ENCODE results near the gene MET.

Gene MET

DNA sequence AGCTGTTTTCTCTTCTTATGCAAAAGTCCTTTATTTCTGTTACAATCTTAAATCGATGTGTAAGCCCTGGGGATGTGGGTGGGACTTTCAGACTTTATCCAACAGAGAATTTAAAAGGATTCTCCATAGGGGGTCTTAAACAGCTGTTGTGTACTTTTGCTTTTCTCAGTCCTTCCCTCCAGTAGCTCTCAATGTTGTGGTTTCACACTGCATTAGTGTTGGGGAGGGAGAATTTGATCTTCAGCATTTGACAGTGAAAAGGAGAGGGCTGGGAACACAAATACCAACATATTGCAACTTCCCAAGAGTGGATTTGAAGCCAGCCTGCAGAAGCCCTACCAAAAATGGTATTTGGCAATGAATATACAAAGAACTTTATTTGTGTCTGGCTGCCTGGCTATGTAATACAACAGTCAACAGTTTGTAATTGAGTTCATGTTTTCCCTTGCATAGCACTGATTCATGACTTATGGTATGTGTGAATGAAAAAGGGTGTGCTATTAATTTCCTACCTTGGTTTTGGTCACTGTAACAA, 110.2 kb downstream of the MET start (continued):
- no peak for TF ChIP-seq ZNF146 (tag by site-specific recombination; IDR thresholded peaks at IDR 0.05)
- no peak for TF ChIP-seq ZNF624 (tag by site-specific recombination; IDR thresholded peaks at IDR 0.05)
- TF ChIP-seq ZFP41 (tag by site-specific recombination; IDR thresholded peaks at IDR 0.05; ENCODE audit: borderline replicate concordance) = no peak
- TF ChIP-seq, protein P1, sequence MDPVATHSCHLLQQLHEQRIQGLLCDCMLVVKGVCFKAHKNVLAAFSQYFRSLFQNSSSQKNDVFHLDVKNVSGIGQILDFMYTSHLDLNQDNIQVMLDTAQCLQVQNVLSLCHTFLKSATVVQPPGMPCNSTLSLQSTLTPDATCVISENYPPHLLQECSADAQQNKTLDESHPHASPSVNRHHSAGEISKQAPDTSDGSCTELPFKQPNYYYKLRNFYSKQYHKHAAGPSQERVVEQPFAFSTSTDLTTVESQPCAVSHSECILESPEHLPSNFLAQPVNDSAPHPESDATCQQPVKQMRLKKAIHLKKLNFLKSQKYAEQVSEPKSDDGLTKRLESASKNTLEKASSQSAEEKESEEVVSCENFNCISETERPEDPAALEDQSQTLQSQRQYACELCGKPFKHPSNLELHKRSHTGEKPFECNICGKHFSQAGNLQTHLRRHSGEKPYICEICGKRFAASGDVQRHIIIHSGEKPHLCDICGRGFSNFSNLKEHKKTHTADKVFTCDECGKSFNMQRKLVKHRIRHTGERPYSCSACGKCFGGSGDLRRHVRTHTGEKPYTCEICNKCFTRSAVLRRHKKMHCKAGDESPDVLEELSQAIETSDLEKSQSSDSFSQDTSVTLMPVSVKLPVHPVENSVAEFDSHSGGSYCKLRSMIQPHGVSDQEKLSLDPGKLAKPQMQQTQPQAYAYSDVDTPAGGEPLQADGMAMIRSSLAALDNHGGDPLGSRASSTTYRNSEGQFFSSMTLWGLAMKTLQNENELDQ (tag by site-specific recombination; IDR thresholded peaks at IDR 0.05; ENCODE audit: low read depth) = no peak
- no peak for TF ChIP-seq YY1 (tag by site-specific recombination; IDR thresholded peaks at IDR 0.05)
- no peak for TF ChIP-seq ZNF660 (tag by site-specific recombination; IDR thresholded peaks at IDR 0.05)
- TF ChIP-seq ZNF48 (tag by site-specific recombination; IDR thresholded peaks at IDR 0.05) = no peak
- TF ChIP-seq, protein P2, sequence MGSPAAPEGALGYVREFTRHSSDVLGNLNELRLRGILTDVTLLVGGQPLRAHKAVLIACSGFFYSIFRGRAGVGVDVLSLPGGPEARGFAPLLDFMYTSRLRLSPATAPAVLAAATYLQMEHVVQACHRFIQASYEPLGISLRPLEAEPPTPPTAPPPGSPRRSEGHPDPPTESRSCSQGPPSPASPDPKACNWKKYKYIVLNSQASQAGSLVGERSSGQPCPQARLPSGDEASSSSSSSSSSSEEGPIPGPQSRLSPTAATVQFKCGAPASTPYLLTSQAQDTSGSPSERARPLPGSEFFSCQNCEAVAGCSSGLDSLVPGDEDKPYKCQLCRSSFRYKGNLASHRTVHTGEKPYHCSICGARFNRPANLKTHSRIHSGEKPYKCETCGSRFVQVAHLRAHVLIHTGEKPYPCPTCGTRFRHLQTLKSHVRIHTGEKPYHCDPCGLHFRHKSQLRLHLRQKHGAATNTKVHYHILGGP (tag by site-specific recombination; IDR thresholded peaks at IDR 0.05) = no peak
- peak; percentile 75 for TF ChIP-seq GLIS1 (tag by site-specific recombination; IDR thresholded peaks at IDR 0.05)
- TF ChIP-seq SP2 (tag by site-specific recombination; IDR thresholded peaks at IDR 0.05) = no peak
- TF ChIP-seq, protein P3, sequence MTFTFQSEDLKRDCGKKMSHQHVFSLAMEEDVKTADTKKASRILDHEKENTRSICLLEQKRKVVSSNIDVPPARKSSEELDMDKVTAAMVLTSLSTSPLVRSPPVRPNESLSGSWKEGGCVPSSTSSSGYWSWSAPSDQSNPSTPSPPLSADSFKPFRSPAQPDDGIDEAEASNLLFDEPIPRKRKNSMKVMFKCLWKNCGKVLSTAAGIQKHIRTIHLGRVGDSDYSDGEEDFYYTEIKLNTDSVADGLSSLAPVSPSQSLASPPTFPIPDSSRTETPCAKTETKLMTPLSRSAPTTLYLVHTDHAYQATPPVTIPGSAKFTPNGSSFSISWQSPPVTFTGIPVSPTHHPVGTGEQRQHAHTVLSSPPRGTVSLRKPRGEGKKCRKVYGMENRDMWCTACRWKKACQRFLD (tag by site-specific recombination; IDR thresholded peaks at IDR 0.05) = no peak
- TF ChIP-seq, protein P4, sequence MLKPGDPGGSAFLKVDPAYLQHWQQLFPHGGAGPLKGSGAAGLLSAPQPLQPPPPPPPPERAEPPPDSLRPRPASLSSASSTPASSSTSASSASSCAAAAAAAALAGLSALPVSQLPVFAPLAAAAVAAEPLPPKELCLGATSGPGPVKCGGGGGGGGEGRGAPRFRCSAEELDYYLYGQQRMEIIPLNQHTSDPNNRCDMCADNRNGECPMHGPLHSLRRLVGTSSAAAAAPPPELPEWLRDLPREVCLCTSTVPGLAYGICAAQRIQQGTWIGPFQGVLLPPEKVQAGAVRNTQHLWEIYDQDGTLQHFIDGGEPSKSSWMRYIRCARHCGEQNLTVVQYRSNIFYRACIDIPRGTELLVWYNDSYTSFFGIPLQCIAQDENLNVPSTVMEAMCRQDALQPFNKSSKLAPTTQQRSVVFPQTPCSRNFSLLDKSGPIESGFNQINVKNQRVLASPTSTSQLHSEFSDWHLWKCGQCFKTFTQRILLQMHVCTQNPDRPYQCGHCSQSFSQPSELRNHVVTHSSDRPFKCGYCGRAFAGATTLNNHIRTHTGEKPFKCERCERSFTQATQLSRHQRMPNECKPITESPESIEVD (tag by site-specific recombination; IDR thresholded peaks at IDR 0.05) = peak; percentile 90
- TF ChIP-seq GLI4 (tag by site-specific recombination; IDR thresholded peaks at IDR 0.05) = no peak
- TF ChIP-seq ZNF341 (tag by site-specific recombination; IDR thresholded peaks at IDR 0.05; ENCODE audit: low read depth) = no peak
- TF ChIP-seq, protein P5, sequence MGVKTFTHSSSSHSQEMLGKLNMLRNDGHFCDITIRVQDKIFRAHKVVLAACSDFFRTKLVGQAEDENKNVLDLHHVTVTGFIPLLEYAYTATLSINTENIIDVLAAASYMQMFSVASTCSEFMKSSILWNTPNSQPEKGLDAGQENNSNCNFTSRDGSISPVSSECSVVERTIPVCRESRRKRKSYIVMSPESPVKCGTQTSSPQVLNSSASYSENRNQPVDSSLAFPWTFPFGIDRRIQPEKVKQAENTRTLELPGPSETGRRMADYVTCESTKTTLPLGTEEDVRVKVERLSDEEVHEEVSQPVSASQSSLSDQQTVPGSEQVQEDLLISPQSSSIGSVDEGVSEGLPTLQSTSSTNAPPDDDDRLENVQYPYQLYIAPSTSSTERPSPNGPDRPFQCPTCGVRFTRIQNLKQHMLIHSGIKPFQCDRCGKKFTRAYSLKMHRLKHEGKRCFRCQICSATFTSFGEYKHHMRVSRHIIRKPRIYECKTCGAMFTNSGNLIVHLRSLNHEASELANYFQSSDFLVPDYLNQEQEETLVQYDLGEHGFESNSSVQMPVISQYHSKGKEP (tag by site-specific recombination; IDR thresholded peaks at IDR 0.05) = peak; percentile 65; the same call in 1 of the 2 replicates
- TF ChIP-seq ZNF239 (tag by site-specific recombination; IDR thresholded peaks at IDR 0.05) = no peak
- no peak for TF ChIP-seq ZNF174 (tag by site-specific recombination; IDR thresholded peaks at IDR 0.05)
- TF ChIP-seq, protein P6, sequence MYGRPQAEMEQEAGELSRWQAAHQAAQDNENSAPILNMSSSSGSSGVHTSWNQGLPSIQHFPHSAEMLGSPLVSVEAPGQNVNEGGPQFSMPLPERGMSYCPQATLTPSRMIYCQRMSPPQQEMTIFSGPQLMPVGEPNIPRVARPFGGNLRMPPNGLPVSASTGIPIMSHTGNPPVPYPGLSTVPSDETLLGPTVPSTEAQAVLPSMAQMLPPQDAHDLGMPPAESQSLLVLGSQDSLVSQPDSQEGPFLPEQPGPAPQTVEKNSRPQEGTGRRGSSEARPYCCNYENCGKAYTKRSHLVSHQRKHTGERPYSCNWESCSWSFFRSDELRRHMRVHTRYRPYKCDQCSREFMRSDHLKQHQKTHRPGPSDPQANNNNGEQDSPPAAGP (tag by site-specific recombination; IDR thresholded peaks at IDR 0.05) = no peak
- no peak for TF ChIP-seq ZNF777 (tag by site-specific recombination; IDR thresholded peaks at IDR 0.05; ENCODE audit: borderline replicate concordance)
- TF ChIP-seq MZF1 (tag by site-specific recombination; IDR thresholded peaks at IDR 0.05; ENCODE audit: borderline replicate concordance) = peak; percentile 49; the same call in 1 of the 2 replicates
- no peak for TF ChIP-seq MEIS1 (CRISPR knock-in tag; IDR thresholded peaks at IDR 0.05; ENCODE audit: borderline replicate concordance)
- TF ChIP-seq ZIC2 (tag by site-specific recombination; IDR thresholded peaks at IDR 0.05) = peak; percentile 88
- TF ChIP-seq SETDB1 (IDR thresholded peaks at IDR 0.05; ENCODE audit: insufficient read length, low read length) = no peak
- no peak for TF ChIP-seq YY2 (tag by site-specific recombination; IDR thresholded peaks at IDR 0.05)
- TF ChIP-seq SP7 (tag by site-specific recombination; IDR thresholded peaks at IDR 0.05) = peak; percentile 32; the same call in 1 of the 2 replicates
- no peak for TF ChIP-seq ZNF791 (tag by site-specific recombination; IDR thresholded peaks at IDR 0.05)
- no peak for TF ChIP-seq ZNF555 (tag by site-specific recombination; conservative IDR thresholded peaks at IDR 0.05)
- TF ChIP-seq, protein P7, sequence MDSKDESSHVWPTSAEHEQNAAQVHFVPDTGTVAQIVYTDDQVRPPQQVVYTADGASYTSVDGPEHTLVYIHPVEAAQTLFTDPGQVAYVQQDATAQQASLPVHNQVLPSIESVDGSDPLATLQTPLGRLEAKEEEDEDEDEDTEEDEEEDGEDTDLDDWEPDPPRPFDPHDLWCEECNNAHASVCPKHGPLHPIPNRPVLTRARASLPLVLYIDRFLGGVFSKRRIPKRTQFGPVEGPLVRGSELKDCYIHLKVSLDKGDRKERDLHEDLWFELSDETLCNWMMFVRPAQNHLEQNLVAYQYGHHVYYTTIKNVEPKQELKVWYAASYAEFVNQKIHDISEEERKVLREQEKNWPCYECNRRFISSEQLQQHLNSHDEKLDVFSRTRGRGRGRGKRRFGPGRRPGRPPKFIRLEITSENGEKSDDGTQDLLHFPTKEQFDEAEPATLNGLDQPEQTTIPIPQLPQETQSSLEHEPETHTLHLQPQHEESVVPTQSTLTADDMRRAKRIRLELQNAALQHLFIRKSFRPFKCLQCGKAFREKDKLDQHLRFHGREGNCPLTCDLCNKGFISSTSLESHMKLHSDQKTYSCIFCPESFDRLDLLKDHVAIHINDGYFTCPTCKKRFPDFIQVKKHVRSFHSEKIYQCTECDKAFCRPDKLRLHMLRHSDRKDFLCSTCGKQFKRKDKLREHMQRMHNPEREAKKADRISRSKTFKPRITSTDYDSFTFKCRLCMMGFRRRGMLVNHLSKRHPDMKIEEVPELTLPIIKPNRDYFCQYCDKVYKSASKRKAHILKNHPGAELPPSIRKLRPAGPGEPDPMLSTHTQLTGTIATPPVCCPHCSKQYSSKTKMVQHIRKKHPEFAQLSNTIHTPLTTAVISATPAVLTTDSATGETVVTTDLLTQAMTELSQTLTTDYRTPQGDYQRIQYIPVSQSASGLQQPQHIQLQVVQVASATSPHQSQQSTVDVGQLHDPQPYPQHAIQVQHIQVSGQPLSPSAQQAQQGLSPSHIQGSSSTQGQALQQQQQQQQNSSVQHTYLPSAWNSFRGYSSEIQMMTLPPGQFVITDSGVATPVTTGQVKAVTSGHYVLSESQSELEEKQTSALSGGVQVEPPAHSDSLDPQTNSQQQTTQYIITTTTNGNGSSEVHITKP (tag by site-specific recombination; IDR thresholded peaks at IDR 0.05) = no peak

All from HEK293 (cell line).